ENCODE results near the gene SLC2A5.

DNA sequence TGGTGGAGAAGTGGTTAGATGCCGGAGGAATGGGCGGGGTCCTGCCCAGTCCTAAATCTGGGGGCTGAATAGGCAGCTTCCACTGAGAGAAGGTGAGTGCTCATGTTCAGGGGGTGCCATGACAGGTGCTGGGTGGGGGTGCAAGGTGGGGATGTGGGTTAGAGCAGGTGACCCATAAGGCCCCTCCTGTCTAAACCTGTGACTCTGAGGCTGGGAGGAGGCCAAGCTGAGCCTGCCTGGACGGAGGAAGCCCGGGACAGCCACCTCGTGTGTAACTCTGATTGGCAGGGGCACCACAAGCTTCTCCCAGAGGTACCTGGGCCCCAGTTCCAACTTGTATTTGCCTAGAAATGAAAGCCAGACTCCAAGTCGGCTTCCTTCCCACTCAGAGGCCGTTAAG is 48.8 kb upstream of the SLC2A5 start:
- TF ChIP-seq, protein P1, sequence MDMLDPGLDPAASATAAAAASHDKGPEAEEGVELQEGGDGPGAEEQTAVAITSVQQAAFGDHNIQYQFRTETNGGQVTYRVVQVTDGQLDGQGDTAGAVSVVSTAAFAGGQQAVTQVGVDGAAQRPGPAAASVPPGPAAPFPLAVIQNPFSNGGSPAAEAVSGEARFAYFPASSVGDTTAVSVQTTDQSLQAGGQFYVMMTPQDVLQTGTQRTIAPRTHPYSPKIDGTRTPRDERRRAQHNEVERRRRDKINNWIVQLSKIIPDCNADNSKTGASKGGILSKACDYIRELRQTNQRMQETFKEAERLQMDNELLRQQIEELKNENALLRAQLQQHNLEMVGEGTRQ (CRISPR knock-in tag; IDR thresholded peaks at IDR 0.05): no peak
- TF ChIP-seq, protein P2, sequence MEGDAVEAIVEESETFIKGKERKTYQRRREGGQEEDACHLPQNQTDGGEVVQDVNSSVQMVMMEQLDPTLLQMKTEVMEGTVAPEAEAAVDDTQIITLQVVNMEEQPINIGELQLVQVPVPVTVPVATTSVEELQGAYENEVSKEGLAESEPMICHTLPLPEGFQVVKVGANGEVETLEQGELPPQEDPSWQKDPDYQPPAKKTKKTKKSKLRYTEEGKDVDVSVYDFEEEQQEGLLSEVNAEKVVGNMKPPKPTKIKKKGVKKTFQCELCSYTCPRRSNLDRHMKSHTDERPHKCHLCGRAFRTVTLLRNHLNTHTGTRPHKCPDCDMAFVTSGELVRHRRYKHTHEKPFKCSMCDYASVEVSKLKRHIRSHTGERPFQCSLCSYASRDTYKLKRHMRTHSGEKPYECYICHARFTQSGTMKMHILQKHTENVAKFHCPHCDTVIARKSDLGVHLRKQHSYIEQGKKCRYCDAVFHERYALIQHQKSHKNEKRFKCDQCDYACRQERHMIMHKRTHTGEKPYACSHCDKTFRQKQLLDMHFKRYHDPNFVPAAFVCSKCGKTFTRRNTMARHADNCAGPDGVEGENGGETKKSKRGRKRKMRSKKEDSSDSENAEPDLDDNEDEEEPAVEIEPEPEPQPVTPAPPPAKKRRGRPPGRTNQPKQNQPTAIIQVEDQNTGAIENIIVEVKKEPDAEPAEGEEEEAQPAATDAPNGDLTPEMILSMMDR (IDR thresholded peaks at IDR 0.05 in 2 of 3, conservative IDR thresholded peaks at IDR 0.05 in 1 of 3; ENCODE audit: insufficient read depth in 2 of 3, low read depth in 1 of 3, low read length in 3 of 3): no peak
- TF ChIP-seq, protein P3, sequence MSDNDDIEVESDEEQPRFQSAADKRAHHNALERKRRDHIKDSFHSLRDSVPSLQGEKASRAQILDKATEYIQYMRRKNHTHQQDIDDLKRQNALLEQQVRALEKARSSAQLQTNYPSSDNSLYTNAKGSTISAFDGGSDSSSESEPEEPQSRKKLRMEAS (CRISPR knock-in tag; IDR thresholded peaks at IDR 0.05): no peak
